ENCODE data around the gene SORCS1. TPM values are rescaled to one million over a fixed set of nuclear protein-coding genes. Genes with fewer than 3 reads are reported as not detected.

SORCS1 gene
- total RNA-seq, 2 experiments from 2014 or later = not detected

- Mint-ChIP-seq H3K27me3 (no peaks in the 10 kb centered on the region), H3K36me3 (ENCODE audit: low read depth) (no peaks in the 10 kb centered on the region), H3K4me1 (ENCODE audit: low read depth) (no peaks in the 10 kb centered on the region), H3K27ac (no peak overlapping the region), H3K9me3 (peaks cover 1% of the 10 kb centered on the region), H3K4me3 (no peak overlapping the region)
- DNase-seq (no peak), ATAC-seq (no peak)
- ChIA-PET POLR2A (no interaction called here), CTCF (no interaction called here)
- intact Hi-C loops (cut with micrococcal nuclease) = no loop called here
- TF ChIP-seq, protein P1, sequence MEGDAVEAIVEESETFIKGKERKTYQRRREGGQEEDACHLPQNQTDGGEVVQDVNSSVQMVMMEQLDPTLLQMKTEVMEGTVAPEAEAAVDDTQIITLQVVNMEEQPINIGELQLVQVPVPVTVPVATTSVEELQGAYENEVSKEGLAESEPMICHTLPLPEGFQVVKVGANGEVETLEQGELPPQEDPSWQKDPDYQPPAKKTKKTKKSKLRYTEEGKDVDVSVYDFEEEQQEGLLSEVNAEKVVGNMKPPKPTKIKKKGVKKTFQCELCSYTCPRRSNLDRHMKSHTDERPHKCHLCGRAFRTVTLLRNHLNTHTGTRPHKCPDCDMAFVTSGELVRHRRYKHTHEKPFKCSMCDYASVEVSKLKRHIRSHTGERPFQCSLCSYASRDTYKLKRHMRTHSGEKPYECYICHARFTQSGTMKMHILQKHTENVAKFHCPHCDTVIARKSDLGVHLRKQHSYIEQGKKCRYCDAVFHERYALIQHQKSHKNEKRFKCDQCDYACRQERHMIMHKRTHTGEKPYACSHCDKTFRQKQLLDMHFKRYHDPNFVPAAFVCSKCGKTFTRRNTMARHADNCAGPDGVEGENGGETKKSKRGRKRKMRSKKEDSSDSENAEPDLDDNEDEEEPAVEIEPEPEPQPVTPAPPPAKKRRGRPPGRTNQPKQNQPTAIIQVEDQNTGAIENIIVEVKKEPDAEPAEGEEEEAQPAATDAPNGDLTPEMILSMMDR (IDR thresholded peaks at IDR 0.05) = no peak
These were observed 402.6 kb downstream of the SORCS1 start for GRCh38 chr10:106761906-106762305.

DNA sequence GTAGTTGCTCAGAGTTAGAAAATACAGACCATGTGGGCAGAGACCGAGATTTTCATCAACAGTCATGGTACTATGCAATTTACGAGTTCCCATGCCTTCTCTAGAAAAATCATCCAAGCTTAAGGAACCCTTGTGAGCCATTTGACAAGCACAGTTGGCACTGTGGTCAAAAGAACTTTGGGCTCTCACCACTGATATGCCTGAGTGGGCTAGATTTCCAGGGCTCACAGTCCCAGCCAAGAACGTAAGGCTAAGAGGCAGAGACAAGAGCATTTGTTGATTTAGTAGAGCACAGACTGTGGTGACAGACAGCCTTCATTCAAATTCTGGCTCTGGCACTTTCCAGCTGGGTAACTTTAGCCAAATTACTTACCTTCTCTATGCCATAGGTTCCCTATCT is 407.0 kb downstream of the SORCS1 start:
- no peak for DNase-seq
- ChIA-PET POLR2A (no interaction called here), CTCF (no interaction called here)
- Mint-ChIP-seq H3K4me3 (no peak overlapping the region), H3K9me3 (peaks cover 1% of the 10 kb centered on the region), H3K4me1 (ENCODE audit: low read depth) (no peaks in the 10 kb centered on the region), H3K36me3 (ENCODE audit: low read depth) (no peaks in the 10 kb centered on the region), H3K27me3 (no peaks in the 10 kb centered on the region), H3K27ac (no peak overlapping the region)
- TF ChIP-seq, protein P1 (IDR thresholded peaks at IDR 0.05) = no peak
- ATAC-seq = no peak
- intact Hi-C loops (cut with micrococcal nuclease) = no loop called here

GRCh38 chr10:106751091-106751490 is 413.4 kb downstream of the SORCS1 start:
- DNase-seq (no peak), ATAC-seq (no peak)
- POLR2A ChIA-PET = no interaction called here
- Mint-ChIP-seq H3K36me3 (ENCODE audit: low read depth) (no peaks in the 10 kb centered on the region), H3K4me1 (ENCODE audit: low read depth) (no peaks in the 10 kb centered on the region), H3K27me3 (no peaks in the 10 kb centered on the region), H3K27ac (no peak overlapping the region), H3K9me3 (peaks cover 1% of the 10 kb centered on the region), H3K4me3 (no peak overlapping the region)
- CTCF ChIA-PET = no interaction called here
- intact Hi-C loops (cut with micrococcal nuclease) = no loop called here
- TF ChIP-seq, protein P1 (IDR thresholded peaks at IDR 0.05) = no peak

DNA sequence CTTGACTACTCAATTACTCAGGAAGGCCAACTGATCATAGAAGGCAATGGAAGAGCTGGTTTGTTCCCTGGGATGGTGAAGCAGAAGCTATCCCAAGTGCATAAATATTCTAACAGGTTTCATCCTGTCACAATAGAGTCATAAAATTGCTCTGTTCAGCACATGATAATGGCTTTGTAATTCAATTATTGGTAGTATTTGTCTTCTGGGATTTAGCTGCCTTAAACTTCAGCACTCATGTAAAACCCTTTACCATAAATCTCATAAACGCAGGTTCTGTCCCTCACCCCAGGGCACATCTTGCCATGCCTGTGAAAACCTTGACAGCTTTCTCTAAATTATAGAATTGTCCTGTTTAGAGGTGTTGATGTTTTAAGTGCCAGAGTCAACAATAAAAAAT is 417.6 kb downstream of the SORCS1 start:
- H3K27me3 Mint-ChIP-seq = no peaks in the 10 kb centered on the region
- no peaks in the 10 kb centered on the region for H3K36me3 Mint-ChIP-seq (ENCODE audit: low read depth)
- H3K27ac Mint-ChIP-seq = no peak overlapping the region
- no peaks in the 10 kb centered on the region for H3K4me1 Mint-ChIP-seq (ENCODE audit: low read depth)
- no peak for ATAC-seq
- no peak for DNase-seq
- TF ChIP-seq, protein P1 (IDR thresholded peaks at IDR 0.05) = no peak
- ChIA-PET CTCF (no interaction called here), POLR2A (no interaction called here)
- intact Hi-C loops (cut with micrococcal nuclease) = no loop called here
- no peaks in the 10 kb centered on the region for H3K9me3 Mint-ChIP-seq
- H3K4me3 Mint-ChIP-seq = no peak overlapping the region

- Mint-ChIP-seq H3K4me3 (no peak overlapping the region), H3K4me1 (ENCODE audit: low read depth) (no peaks in the 10 kb centered on the region), H3K27ac (no peak overlapping the region), H3K27me3 (no peaks in the 10 kb centered on the region), H3K36me3 (ENCODE audit: low read depth) (no peaks in the 10 kb centered on the region), H3K9me3 (no peaks in the 10 kb centered on the region)
- intact Hi-C loops (cut with micrococcal nuclease) = no loop called here
- TF ChIP-seq, protein P1 (IDR thresholded peaks at IDR 0.05) = no peak
- CTCF ChIA-PET = no interaction called here
- POLR2A ChIA-PET = no interaction called here
- ATAC-seq = no peak
- DNase-seq = no peak
These were observed 423.4 kb downstream of the SORCS1 start for GRCh38 chr10:106741006-106741530.

All from activated CD8-positive, alpha-beta T cell treated with anti-CD3 and anti-CD28 coated beads for 36 hours (primary cell).